Stimulated activated memory B cell treated with anti-CD40 and anti-IgM and Interleukin-4, amounts not matched to agents 10 μg/mL and 1 μg/mL and 100 μg/mL, for 72 hours (primary cell): ENCODE results near the gene VDAC1.
"Not testable (repeated sequence)": the region's sequence is repeated elsewhere in the genome, so short reads cannot be mapped to it uniquely, and the experiment has no call there.

Experiments
- ATAC-seq: fragments of 150-1000 bp; cut with Tn5 transposase; 2 replicates; pipeline ENCODE4 v1.10.0; 2021
- H3K27ac Mint-ChIP-seq: one replicate; pipeline ENCODE4 v1.8.0; 2022; ENCODE audit warnings: mild to moderate bottlenecking, mixed read lengths
- H3K27me3 Mint-ChIP-seq: one replicate; pipeline ENCODE4 v1.8.0; 2022; ENCODE audit warnings: mixed read lengths
- H3K36me3 Mint-ChIP-seq: one replicate; pipeline ENCODE4 v1.8.0; 2022; ENCODE audit warnings: mixed read lengths
- H3K4me1 Mint-ChIP-seq: one replicate; pipeline ENCODE4 v1.8.0; 2022; ENCODE audit warnings: mixed read lengths
- H3K4me3 Mint-ChIP-seq: one replicate; pipeline ENCODE4 v1.8.0; 2022; ENCODE audit warnings: mild to moderate bottlenecking, moderate library complexity, mixed read lengths
- H3K9me3 Mint-ChIP-seq: one replicate; pipeline ENCODE4 v1.8.0; 2022; ENCODE audit warnings: mixed read lengths

VDAC1 gene

DNA sequence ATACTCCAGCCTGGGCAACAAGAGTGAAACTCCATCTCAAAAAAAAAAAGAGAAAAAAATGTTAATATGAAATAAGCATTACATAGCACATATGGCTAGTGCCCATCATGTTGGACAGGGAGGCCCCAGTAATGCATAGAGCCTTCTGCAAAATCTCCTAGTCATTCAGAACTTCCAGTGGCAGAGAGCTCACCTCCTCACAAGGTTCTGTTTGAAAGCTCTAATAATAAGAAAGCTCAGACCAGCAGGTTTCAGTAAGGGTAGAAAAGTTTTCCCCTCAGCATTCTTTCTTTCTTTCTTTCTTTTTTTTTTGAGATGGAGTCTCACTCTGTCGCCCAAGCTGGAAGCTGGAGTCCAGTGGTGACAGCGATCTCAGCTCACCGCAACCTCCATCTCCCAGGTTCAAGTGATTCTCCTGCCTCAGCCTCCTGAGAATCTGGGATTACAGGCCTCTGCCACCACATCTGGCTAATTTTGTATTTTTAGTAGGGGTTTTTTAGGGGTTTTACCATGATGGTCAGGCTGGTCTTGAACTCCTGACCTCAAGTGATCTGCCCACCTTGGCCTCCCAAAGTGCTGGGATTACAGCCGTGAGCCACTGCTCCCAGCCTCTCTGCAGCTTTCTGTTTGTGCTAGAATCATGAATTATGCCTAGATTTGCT, 25.7 kb upstream of the VDAC1 start:
- peak overlapping the region; percentile 58 for H3K27ac Mint-ChIP-seq

DNA sequence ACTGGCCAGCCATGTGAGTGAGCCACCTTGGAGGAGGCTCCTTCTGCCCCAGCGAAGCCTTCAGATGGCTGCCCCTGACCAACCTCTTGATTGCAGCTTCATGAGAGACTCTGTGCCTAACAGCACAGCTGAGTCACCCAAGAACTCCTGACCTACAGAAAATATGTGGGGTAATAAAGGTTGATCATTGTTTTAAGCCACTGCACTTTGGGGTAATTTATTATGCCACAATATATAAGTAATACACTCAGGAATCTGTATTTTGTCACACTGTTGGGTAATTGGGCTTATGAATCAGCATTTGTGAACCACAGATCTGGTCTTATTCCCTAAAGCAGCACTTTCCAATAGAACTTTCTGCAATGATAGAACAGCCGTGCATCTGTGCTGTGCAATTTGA, 24.4 kb upstream of the VDAC1 start:
- Mint-ChIP-seq H3K9me3 (no peaks in the 10 kb centered on the region), H3K27ac (no peak overlapping the region), H3K36me3 (no peaks in the 10 kb centered on the region), H3K27me3 (no peaks in the 10 kb centered on the region), H3K4me3 (no peak overlapping the region), H3K4me1 (peaks cover 26% of the 10 kb centered on the region)
- no peak for ATAC-seq

More for the DNA sequence above, 25.7 kb upstream of the VDAC1 start:
- ATAC-seq = peak; percentile 71
- H3K36me3 Mint-ChIP-seq, H3K9me3 Mint-ChIP-seq, H3K4me3 Mint-ChIP-seq, H3K27me3 Mint-ChIP-seq: not testable (repeated sequence)
- peaks cover 26% of the 10 kb centered on the region for H3K4me1 Mint-ChIP-seq

DNA sequence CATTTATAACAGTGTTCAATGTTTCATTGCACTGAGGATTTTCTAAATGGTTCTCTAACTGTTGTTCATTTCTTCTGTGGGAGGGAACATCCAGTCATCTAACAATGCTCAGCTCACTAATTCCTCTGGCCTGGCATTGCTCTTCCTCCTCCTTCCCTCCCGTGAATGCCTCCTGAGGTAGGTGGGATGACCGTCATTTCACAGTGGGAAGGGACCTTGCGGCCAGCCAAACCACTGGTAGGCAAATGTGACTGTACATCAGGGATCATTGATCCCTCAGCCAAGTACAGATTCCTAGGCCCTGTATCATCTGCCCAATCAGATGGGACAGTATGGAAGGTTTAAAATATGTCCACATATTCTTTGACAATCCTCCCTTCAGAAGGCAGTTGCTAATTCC, 23.7 kb upstream of the VDAC1 start:
- Mint-ChIP-seq H3K9me3 (no peaks in the 10 kb centered on the region), H3K4me1 (peaks cover 26% of the 10 kb centered on the region), H3K27me3 (no peaks in the 10 kb centered on the region), H3K27ac (no peak overlapping the region), H3K4me3 (no peak overlapping the region), H3K36me3 (no peaks in the 10 kb centered on the region)
- ATAC-seq = no peak

DNA sequence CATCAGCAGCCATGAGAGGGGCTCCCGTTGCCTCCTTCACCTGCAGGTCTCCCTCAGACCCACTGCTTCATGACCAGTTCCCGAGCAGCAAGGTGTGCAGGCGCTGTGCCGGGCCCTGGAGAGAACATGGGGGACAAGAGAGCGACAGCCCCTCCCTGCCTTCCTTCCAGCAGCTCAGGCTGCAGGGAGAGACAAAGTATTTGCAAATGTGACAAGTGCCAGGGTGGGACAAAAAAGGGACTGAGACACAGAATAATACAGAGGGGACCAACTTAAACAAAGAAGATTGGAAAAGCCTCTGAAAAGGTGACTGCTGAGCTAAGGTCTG, 22.5 kb upstream of the VDAC1 start:
- no peaks in the 10 kb centered on the region for H3K9me3 Mint-ChIP-seq
- H3K27me3 Mint-ChIP-seq = no peaks in the 10 kb centered on the region
- H3K27ac Mint-ChIP-seq = no peak overlapping the region
- ATAC-seq = no peak
- H3K4me3 Mint-ChIP-seq = no peak overlapping the region
- peaks cover 21% of the 10 kb centered on the region for H3K4me1 Mint-ChIP-seq
- no peaks in the 10 kb centered on the region for H3K36me3 Mint-ChIP-seq

DNA sequence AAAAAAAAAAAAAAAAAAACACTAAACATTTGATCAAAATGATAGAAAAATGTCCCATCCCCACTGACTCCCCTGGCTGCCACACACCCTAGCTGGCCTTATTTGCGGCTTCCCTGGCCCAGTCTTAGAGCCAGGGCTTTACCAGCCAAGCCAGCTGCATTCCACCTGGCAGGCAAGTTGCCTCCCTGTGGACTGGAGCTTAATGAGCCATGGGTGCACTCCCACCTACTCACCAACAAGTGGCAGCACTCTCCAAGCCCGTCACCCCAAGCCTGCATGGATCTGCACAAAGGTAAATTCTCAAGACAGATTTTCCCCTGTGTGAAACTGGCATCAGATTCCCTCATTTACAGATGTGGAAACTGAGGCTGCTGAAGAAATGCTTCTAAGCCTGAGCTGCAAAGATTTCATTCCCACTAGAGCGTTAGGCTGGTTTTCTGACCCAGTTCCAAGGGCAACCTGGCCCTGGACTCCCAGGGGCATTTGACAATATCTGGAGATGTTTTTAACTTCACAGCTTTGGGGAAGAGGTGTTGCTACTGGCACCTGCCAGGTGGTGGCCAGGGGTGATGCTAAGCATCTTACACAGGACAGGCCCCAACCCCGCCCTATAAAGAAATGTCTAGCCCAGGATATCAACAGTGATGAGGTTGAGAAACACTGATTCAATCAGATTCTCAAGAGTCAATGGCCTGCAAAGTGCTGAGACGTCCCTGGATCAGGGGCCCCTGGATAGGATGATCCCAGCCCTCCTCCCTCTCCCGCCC, 21.9 kb upstream of the VDAC1 start:
- Mint-ChIP-seq H3K36me3 (no peaks in the 10 kb centered on the region), H3K9me3 (no peaks in the 10 kb centered on the region), H3K27ac (no peak overlapping the region), H3K27me3 (no peaks in the 10 kb centered on the region), H3K4me3 (no peak overlapping the region), H3K4me1 (peaks cover 18% of the 10 kb centered on the region)
- ATAC-seq = peak; percentile 70

DNA sequence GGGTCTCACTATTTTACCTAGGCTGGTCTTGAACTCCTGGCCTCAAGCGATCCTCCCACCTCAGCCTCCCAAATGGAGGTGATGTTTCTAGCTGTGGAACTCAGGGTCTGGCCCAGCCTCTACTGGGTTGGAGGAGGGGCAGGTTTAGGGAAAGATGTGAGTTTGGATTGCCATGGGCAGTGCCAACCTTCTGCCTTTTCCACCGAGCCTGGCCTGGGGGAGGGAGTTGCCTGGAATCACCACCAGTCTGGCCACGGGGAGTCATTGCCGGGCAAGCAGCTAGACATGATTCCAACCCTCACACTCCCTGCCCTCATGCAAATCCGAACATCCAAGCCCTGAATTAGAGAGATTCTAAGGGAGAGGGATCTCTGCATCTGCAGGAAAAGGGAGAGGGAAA, 21.0 kb upstream of the VDAC1 start:
- no peaks in the 10 kb centered on the region for H3K9me3 Mint-ChIP-seq
- H3K4me3 Mint-ChIP-seq = no peak overlapping the region
- ATAC-seq = no peak
- peaks cover 15% of the 10 kb centered on the region for H3K4me1 Mint-ChIP-seq
- no peak overlapping the region for H3K27ac Mint-ChIP-seq
- H3K27me3 Mint-ChIP-seq = no peaks in the 10 kb centered on the region
- H3K36me3 Mint-ChIP-seq = no peaks in the 10 kb centered on the region

DNA sequence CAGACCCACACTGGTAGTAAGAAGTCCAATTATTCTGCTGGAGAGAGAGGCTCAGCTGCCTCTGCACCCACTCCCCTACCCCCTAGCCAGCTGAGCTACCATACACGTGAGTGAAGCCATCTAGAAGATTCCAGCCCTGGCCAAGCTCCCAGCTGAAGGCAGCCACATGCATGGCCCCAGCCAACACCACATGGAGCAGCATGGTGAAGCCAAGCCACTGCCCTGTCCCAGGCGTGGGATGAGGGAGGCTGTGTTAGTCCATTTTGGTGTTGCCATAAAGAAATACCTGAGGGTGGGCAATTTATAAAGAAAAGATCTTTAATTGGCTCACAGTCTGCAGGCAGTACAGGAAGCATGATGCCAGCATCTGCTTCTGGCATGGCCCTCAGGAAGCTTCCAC, 20.0 kb upstream of the VDAC1 start:
- H3K27me3 Mint-ChIP-seq = no peaks in the 10 kb centered on the region
- H3K36me3 Mint-ChIP-seq = no peaks in the 10 kb centered on the region
- ATAC-seq = no peak
- no peaks in the 10 kb centered on the region for H3K9me3 Mint-ChIP-seq
- peaks cover 5% of the 10 kb centered on the region for H3K4me1 Mint-ChIP-seq
- no peak overlapping the region for H3K27ac Mint-ChIP-seq
- no peak overlapping the region for H3K4me3 Mint-ChIP-seq

DNA sequence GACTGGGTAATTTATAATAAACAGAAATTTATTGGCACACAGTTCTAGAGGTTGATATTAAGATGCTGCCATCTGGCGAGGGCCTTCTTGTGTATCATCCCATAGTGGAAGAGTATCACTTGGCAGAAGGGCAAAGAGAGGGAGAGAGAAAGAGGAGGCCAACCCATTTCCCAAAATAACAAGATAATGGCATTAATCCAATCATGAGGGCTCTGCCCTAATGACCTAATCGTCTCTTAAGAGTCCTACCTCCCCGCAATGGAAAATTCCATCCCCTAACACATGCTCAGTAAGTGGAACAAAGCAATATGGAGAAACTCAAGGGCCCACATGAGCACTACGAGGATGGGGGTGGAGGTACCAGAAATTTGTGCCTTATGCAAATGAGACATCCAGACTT, 17.6 kb upstream of the VDAC1 start:
- Mint-ChIP-seq H3K27me3 (no peaks in the 10 kb centered on the region), H3K4me1 (no peaks in the 10 kb centered on the region), H3K9me3 (no peaks in the 10 kb centered on the region), H3K4me3 (no peak overlapping the region), H3K27ac (no peak overlapping the region), H3K36me3 (no peaks in the 10 kb centered on the region)
- ATAC-seq = no peak

DNA sequence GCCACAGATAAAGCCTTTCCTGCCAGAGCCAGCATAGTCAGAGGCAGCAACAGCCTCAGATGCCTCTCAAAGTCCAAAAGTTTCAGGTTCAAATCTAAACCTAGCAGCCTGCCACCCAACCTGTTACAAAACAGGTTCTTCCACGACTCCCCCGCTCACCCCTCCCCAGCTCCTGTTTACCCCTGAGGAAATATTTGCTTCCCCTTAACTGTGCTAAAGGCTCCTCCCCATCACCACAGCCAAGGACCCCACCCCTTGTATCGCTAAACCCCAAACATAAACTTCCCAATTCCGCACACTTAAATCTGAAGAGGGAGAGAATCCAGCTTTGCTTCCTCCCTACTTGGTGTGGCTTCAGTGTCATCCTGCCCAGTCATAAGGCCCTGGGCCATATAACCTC, 15.4 kb upstream of the VDAC1 start:
- no peak overlapping the region for H3K27ac Mint-ChIP-seq

DNA sequence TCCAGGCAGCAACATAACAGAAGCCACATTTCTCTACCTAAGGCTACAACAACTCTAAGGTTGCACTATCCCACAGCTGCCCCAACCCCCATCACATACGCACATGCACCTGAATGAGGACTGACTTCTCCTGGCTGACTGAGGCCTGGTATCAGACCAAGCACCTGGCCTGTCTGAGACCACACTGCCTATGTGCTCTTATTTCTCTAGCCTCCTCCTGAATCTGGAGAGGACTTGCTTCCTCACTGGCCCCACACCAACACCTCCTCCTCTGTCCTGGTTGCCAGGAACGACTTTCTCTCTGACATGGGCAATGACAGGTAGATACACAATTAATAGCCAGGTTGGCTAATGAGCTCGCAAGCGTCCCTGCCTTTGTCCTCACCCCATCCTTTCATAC, 14.9 kb upstream of the VDAC1 start:
- ATAC-seq = no peak
- H3K4me1 Mint-ChIP-seq = no peaks in the 10 kb centered on the region
- H3K36me3 Mint-ChIP-seq = no peaks in the 10 kb centered on the region
- no peak overlapping the region for H3K27ac Mint-ChIP-seq
- no peaks in the 10 kb centered on the region for H3K27me3 Mint-ChIP-seq
- H3K9me3 Mint-ChIP-seq = no peaks in the 10 kb centered on the region
- H3K4me3 Mint-ChIP-seq = no peak overlapping the region

More for the DNA sequence above, 15.4 kb upstream of the VDAC1 start:
- Mint-ChIP-seq H3K4me3 (no peak overlapping the region), H3K27me3 (no peaks in the 10 kb centered on the region), H3K9me3 (no peaks in the 10 kb centered on the region), H3K36me3 (no peaks in the 10 kb centered on the region), H3K4me1 (no peaks in the 10 kb centered on the region)
- ATAC-seq = no peak

DNA sequence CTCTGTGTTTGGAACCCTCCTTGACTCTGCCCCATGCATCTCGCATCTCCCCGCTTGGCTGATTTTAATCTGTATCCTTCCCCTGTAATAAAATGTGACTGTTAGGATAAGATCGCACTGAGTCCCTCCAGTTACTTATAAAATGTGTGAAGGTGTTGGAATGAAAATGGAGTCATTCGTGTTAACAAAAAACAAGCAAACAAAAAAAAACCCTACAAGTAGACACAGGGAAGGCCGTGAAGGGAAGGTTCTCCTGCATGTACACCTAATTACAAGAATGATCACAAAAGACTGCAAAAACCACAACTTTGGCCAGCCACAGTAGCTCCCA, 14.2 kb upstream of the VDAC1 start:
- Mint-ChIP-seq H3K27ac (no peak overlapping the region), H3K27me3 (no peaks in the 10 kb centered on the region), H3K4me3 (no peak overlapping the region), H3K4me1 (no peaks in the 10 kb centered on the region), H3K36me3 (no peaks in the 10 kb centered on the region), H3K9me3 (no peaks in the 10 kb centered on the region)
- ATAC-seq = no peak

DNA sequence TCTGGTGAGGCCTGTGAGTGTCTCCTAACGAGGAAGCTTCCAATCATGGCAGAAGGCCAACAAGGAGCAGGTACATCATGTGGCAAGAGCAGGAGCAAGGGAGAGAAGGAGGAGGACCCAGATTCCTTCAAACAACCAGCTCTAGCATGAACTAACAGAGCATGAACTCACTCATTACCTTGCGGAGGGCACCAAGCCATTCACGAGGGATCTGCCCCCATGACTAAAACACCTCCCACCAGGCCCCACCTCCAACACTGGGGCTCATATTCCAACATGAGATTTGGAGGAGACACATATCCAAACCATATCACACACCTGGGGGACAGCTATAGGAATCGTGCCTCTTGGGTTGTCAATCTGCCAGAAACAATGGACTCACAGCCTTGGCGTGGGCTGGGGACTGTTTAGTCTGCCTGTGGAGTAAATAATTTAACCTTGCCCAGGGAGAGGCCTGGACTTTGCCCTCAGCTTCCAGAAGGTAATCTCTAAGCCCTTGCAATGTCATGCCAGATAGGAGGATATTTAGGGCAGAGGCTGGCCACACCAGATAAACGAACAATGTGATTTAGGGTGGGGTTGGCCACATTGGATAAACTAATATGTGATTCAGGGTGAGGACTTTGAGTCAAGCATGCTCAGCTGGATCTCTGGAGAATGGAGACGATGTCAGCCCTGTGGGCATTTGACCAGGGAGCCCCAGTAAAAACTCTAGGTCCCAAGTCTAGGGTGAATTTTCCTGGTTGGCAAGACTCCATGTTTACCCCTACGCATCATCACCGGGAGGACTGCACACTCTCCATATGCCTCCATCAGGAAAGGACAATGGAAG, 13.6 kb upstream of the VDAC1 start:
- no peaks in the 10 kb centered on the region for H3K36me3 Mint-ChIP-seq
- no peak overlapping the region for H3K27ac Mint-ChIP-seq
- H3K27me3 Mint-ChIP-seq = peaks cover 5% of the 10 kb centered on the region
- H3K9me3 Mint-ChIP-seq = no peaks in the 10 kb centered on the region
- no peak overlapping the region for H3K4me3 Mint-ChIP-seq
- ATAC-seq = no peak
- no peaks in the 10 kb centered on the region for H3K4me1 Mint-ChIP-seq

DNA sequence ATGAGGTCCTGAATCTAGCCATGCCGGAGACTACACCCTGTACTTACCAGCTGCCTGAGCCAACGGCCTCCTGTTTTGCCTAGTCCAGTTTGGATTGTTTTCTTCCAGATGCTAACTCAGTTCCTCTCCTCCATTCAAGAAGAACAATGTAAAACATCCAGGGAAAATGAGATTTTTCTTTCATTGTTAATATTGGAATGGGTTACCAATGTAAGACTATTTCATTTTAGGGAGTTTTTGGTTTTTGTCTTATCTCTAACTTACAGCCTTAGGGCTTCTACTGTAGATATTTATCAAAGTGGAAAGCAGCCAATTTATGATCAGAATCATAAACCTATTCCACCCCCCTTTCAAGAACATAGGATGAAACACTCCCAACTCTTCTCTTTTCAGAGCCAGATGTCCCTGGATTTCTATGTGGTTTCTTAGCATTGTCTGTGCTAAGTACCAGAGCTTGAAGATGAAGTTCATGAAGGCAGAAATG, 3.5 kb upstream of the VDAC1 start:
- no peak for ATAC-seq
- H3K27ac Mint-ChIP-seq = no peak overlapping the region
- no peaks in the 10 kb centered on the region for H3K36me3 Mint-ChIP-seq
- peaks cover 25% of the 10 kb centered on the region for H3K27me3 Mint-ChIP-seq
- peaks cover 15% of the 10 kb centered on the region for H3K4me1 Mint-ChIP-seq
- no peaks in the 10 kb centered on the region for H3K9me3 Mint-ChIP-seq
- H3K4me3 Mint-ChIP-seq = no peak overlapping the region

DNA sequence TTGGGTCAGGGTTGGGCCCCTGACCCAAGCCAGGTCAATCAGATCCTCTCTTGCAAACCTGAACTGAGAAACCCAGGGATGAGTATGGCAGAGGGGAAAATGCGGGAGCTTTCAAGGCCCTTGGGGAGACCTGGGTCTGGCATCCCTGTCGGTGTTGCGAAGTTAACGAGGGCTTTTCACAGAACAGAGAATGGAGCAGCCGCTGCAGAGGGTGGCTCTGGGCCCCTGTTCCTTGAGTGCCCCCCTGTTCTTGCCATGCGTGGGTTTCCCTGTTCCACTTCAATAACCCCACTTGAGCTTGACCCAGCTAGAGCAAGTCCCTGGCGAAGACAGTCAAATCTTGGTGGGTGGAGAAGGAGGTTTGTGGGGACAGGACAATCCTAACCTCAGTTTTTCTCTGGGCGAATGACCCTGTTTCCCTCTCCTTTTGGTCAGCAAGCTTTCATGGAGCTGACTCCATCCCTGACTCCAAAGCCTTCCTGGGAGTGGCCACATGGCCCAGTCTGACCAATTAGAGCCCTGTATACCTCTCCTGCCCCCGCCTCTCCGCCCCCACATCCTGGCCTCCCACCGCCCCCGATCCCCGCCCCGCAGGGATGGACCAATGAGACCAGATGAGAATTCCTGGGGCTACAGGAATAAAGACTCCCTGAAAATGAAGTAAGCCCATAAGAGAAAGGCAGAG, 2.9 kb upstream of the VDAC1 start:
- ATAC-seq = no peak
- H3K27me3 Mint-ChIP-seq = peaks cover 20% of the 10 kb centered on the region
- no peak overlapping the region for H3K27ac Mint-ChIP-seq
- H3K9me3 Mint-ChIP-seq = no peaks in the 10 kb centered on the region
- H3K4me3 Mint-ChIP-seq = no peak overlapping the region
- H3K4me1 Mint-ChIP-seq = peaks cover 21% of the 10 kb centered on the region
- H3K36me3 Mint-ChIP-seq = no peaks in the 10 kb centered on the region

DNA sequence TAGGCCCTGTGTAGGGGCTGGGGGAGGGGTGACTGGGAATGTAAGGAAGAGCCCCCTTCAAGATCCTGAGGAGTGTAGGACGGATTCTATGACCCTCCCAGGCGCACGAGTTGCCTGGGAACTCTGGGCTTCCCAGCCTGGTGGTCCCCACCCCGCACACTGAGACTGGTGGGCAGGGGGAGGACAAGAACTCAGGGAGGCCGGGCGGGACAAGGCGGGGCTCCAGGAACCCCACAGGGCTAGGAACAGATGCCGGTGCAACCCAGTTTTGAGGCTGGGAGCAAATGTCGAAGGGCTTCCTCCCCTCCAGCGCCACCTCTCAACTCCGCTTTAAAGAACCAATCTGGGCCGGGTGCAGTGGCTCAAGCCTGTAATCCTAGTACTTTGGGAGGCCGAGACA, 1.3 kb upstream of the VDAC1 start:
- Mint-ChIP-seq H3K27ac (peak overlapping the region; percentile 97), H3K36me3 (peaks cover 3% of the 10 kb centered on the region), H3K27me3 (peaks cover 3% of the 10 kb centered on the region), H3K4me3 (peak overlapping the region; percentile 88), H3K9me3 (no peaks in the 10 kb centered on the region), H3K4me1 (peaks cover 37% of the 10 kb centered on the region)
- ATAC-seq = no peak
